HG03469 (cell line): ENCODE data around the gene GPR107.
"Not testable (repeated sequence)": the region's sequence is repeated elsewhere in the genome, so short reads cannot be mapped to it uniquely, and the experiment has no call there.

Experiments used
- ATAC-seq: cut with Tn5 transposase; IDR thresholded peaks from one replicate; pipeline ENCODE4 v1.9.1; 2021; ENCODE audit warnings: mild to moderate bottlenecking, moderate library complexity, moderate number of reproducible peaks; ENCODE audit not compliant: unreplicated experiment

The GPR107 gene

DNA sequence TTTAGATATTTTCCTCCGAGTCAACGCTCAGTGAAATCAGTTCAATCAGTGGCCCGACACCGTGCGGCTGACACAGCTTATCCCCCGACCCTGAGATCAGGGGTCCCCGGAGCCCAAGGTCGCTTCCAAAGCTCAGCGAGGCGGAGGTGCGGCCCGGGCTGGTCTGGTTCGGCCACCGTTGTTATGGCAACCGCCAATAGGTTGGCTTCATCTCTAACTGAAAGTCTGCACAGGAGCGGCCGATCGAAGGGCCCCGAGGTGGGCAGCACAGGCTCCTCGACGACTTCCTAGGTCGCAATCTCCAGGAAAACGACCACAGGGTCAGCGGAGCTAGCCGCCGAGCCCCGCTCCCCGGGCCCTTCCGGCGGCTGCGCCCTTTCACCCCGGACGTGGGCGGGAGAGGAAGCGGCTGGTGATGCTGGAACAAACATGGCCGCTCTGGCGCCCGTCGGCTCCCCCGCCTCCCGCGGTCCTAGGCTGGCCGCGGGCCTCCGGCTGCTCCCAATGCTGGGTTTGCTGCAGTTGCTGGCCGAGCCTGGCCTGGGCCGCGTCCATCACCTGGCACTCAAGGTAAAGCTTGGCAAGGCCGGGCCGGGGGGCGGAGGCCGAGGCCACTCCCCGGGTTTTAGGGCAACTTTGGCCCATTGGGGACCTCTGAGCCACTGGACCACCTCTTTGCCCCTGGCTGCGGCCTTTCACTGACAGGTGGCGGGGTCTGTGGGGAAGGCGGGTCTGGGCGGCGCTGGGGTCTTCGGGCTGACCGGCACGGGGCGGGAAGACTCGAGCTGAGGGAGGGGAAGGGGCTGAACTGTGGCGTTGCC, at the start of gene GPR107:
Gene GPR107, plus strand, starts transcription at position 403 of the 821 bp plus-strand sequence. Its CDS starts 27 bp downstream, at position 430.
- ATAC-seq, result no peak

DNA sequence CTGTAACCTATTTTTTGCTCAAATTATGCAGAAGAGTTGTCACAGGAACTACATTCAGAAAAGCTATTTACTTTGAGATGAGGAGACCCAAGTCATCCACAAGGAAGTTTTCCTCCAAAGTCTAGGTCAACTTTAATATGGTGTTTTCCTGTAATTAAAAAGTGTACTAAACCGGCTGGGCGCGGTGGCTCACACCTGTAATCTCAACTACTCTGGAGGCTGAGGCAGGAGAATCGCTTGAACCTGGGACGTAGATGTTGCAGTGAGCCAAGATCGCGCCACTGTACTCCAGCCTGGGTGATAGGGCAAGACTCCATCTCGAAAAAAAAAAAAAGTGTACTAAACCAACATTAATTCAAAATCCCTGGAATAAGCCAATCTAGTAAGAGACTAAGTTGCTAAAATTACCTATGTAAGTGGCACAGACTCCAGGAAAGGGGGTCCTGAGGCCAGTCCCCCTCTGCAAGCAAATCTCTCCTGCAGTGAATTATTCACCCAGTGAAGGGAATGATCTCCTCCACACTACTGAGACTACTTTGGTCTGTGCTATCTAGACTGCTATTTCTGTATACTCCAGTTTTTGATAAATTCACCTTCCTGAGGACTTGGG, 49.7 kb upstream of the GPR107 start:
- ATAC-seq, result no peak

DNA sequence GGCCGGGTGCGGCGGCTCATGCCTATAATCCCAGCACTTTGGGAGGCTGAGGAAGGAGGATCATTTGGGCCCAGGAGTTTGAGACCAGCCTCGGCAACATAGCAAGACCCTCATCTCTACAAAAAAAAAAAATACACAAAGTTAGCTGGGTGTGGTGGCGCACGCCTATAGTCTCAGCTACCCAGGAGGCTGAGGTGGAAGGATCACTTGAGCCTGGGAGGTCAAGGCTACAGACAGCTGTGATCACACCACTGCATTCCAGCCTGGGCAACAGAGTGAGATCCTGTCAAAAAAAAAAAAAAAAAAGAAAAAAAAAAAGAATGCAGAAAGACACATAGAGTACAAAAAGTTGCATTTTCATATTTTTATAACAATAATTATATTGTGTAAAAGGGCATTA, 46.8 kb upstream of the GPR107 start:
- not testable (repeated sequence) for ATAC-seq

DNA sequence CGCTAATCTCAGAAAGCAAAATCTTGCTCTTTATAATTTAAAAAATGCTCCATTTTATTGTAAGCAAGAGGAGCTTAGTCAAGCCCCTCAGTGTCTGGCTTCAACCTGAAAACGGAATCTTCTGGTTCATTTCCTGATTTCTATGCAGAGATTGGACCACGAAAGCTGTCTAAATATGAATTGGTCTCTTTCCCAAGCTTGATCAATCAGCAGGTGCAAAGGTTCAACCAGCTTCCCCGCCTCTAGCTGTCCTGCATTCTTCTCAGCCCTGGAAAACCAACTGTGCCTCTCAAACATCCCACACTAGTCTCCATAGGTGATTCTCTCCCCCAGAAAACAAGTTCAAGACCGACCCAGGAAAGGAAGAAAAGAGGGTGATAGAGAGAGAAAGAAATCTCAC, 45.2 kb upstream of the GPR107 start:
- ATAC-seq, result no peak

DNA sequence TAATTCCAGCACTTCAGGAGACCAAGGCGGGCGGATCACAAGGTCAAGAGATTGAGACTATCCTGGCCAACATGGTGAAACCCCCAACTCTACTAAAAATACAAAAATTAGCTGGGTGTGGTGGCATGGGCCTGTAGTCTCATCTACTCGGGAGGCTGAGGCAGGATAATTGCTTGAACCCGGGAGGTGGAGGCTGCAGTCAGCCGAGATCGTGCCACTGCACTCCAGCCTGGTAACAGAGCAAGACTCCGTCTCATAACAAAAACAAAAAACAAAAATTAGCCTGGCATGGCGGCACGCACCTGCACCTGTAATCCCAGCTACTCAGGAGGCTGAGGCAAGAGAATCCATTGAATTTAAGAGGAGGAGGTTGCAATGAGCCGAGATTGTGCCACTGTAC, 44.2 kb upstream of the GPR107 start:
- not testable (repeated sequence) for ATAC-seq

DNA sequence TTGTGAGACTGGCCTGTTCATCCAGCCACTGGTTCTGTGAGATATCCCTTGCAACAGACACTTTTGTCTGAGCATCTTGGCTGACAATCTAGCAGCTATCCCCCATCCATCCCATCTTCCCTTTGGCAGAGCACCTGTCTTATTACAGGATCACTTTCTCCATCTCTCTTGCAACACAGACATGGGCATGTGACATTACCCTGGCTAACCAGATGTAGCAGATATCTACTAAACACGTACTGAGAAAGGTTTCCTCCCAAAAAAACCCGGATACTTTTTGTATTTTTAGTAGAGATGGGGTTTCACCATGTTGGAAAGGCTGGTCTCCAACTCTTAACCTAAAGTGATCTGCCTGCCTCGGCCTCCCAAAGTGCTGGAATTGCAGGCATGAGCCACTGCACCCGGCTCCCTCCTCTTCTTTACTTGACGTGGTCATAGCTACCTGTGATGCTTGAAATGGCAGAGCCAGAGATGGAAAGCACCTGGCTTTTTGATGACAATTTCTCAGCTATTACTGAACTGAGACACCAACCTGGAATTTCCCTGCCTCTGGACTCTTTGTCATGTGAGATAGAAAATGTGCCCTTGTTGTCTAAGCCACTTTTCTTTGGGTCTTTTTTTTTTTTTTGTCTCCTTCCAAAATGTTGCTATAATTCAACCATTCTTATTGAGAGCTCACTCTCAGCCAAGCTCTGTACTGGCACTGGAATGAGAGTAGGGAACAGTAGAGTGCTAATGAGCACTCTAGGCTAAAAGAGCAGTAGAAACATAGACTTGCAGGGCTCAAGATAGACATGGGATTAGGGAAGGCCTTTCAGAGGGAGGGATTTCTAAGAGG, 43.3 kb upstream of the GPR107 start:
- ATAC-seq, result no peak

DNA sequence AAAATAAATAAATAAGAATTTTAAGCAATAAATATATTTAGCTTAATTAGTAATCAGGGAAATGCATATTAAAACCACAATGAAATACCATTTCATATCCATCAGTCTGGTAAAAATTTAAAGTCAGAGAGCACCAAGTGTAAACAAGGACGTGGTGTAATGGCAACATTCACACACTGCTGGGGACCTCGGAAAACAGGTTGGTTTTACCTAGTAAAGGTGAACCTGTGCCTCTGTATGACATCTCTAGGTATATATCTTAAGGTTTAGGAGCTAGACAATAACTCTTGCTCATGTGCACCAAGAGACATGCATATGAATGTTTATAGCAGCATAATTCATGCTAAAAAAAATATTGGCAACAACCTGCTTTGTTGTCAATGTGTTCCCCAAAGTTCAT, 40.4 kb upstream of the GPR107 start:
- ATAC-seq, result no peak

DNA sequence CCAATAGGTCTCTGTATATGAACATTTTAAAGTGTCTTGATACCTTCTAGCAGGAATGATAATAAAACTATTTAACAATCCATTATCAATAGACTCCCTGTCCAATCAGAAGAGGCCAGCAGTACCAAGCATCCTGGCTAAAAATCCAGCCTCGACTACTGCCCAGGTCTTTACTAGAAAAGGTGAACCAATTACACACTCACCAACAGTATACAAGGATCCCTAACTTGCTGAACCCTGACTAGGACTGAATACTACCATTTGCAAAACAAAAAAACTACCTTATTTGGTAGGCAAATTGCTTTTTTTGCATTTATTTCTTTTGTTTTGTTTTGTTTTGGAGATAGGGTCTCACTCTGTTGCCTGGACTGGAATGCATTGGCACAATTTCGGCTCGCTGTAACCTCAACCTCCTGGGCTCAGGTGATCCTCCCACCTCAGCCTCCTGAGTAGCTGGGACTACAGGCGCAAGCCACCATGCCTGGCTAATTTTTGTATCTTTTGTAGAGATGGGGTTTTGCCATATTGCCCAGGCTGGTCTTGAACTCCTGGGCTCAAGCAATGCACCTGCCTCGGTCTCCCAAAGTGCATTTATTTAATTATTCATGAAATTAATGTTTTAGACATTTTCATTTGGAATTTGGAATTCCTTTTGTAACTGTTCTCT, 38.2 kb upstream of the GPR107 start:
- ATAC-seq, result no peak

DNA sequence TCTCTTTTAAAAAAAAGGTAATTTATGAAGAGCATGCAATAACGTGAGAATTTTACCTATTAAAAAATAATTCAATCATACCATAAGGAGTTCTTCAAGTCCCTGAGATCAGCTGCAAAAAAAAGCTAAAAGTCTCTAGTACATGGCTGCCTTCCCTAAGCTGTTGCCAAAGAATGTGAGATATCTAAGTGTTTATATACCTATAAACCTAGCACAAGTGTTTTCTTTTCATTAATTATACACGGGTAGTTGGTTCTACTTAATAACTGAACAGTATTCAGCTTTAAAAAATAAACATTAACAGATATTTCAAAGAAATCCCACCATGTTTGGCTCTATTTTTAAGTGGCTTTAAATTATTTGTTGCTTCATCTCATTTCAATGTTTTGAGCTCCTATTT, 36.6 kb upstream of the GPR107 start:
- ATAC-seq, result no peak

DNA sequence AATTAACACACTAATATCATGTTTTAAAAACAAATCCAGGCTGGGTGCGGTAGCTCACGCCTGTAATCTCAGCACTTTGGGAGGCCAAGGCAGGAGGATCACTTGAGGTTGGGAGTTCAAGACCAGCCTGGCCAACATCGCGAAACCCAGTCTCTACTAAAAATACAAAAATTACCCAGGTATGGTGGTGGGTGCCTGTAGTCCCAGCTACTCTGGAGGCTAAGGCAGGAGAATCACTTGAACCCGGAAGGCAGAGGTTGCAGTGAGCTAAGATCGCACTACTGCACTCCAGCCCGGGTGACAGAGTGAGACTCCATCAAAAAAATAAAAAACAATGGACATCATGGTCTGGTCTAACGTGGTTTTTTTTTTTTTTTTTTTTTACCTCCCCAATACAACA, 36.2 kb upstream of the GPR107 start:
- not testable (repeated sequence) for ATAC-seq

DNA sequence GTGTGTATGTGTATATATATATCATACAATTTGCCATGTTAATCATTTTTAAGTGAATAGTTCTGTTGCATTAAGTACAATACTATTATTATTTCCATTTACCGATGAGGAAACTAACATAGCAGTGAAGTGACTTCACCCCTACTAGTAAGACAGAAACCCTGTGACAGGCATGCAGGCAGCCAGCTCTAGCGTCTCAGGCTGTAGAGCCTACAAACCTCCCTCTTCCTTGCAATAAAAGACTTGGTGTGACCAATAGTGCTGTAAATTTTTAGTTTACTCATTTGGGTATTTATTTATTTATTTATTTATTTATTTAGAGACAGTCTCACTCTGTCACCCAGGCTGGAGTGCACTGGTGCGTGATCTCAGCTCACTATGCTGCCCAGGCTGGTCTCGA, 35.4 kb upstream of the GPR107 start:
- ATAC-seq, result no peak

DNA sequence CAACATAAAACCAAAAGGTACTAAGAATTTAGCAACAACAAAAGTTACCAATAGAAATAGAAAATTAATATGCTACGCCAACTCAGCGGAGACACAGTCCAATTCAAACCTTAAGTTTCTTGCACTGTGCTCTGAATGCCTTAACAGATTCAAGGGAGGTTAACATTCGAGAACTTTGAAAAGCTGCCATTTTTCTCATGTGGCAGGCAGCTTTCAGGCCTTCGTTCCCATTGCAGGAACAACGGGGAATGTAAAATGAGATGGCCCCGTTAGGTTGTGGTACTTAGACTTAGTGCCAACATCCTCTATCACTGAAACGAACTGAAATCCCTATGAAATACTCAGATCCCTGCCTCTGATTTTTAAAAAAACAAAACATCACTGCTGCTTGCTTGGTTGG, 33.1 kb upstream of the GPR107 start:
- ATAC-seq, result no peak

DNA sequence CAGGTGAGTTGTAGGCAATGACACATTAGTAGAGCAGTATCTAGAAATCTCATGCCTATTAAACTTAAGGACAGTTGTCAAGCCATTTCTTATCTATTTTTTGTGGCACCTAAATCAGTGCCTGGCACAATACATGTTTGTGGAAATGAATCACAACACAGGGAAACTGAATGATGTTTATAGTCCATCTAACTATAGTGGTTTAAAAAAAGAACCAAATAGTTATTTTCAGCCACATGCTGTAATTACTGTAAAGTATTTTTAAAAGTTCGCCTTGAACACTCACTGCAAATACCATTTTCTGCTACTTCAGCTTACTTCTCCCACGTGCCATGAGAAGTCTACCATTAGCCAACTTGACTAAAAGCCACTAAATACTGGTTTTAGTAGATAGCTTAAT, 32.6 kb upstream of the GPR107 start:
- no peak for ATAC-seq

DNA sequence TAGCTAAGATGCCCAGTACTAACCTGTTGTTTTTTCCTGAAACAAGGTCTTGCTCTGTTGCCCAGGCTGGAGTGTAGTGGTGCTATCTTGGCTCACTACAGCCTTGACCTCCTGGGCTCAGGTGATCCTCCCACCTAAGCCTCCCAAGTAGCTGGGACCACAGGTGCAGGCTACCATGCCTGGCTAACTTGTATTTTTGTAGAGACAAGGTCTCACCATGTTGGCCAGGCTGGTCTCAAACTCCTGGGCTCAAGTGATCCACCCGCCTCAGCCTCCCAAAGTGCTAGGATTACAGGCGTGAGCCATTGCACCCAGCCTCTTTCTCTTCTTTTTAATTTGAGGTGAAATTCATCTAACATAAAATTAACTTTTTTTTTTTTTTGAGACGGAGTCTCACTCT, 31.9 kb upstream of the GPR107 start:
- not testable (repeated sequence) for ATAC-seq

DNA sequence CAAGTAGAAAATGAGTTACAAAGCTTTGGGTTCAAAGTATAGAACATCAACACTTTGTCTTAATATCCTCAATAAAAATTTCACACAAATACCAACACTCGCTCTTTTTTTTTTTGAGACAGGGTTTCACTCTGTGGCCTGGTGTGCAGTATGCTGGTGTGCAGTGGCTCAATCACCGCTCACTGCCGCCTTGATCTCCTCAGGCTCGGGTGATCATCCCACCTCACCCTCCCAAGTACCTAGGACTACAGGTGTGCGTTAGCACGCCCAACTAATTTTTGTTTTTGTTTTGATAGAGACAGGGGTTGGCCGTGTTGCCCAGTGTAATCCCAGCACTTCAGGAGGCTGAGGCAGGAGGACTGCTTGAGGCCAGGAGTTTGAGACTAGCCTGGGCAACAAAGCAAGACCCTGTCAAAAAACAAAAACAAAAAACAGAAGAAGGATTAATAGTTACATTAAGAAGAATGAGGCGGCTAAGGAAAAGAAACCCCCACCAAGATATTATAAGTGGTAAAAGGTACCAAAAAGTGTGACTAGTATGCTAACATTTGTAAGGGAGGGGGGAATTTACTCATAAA, 31.1 kb upstream of the GPR107 start:
- ATAC-seq, result no peak

DNA sequence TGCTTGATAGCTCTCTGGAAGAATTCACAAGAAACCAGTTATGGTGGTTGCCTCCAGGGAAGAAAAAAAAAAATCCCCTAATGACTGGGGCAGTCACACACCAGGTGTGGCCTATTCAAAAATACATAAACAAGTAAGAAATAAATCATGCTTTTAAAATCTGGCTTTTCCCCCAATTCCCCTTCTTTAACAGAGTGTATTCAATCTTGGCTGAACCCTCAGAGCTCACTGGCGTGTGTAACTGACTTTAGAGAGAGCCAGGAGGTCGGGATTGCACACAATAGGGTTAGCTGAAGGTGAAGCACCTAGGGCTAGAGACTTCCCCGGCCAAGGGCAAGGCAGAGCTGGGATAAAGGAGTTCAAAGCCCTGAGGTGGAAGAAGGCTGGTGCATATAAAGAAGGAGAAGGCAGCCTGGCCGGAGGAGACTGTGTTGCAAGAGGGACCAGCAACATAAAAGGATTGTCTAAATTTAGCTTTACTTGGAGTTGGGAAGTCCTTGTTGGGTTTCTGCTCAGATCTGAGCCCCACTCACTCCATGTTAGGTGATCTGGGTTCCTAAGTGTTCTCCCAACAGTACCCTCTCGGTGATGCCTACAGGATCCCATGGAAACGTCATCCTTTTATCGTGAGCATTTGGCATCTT, 30.4 kb upstream of the GPR107 start:
- ATAC-seq, result no peak

DNA sequence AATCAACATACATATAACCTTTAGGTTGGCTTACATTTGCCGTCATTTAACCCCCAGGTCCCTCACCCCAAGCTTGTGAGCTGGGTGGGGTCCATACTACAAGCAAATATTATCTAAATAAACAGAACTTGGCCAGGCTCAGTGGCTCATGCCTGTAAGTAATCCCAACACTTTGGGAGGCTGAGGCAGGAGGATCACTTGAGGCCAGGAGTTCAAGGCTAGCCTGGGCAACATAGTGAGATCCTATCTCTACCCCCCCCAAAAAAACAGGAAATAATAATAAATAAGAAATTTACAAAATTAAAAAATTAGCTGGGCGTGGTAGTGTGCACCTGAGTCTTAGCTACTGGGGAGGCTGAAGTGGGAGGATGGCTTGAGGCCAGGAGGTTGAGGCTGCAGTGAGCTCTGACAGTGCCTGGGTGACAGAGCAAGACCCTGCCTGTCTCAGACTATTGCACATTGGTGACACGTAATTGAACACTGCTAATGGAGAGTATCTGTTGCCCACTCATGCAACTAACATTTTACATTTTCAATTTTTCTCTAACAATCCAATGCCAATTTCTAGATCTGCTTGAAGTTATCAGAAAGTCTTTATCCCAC, 29.6 kb upstream of the GPR107 start:
- ATAC-seq, result no peak

DNA sequence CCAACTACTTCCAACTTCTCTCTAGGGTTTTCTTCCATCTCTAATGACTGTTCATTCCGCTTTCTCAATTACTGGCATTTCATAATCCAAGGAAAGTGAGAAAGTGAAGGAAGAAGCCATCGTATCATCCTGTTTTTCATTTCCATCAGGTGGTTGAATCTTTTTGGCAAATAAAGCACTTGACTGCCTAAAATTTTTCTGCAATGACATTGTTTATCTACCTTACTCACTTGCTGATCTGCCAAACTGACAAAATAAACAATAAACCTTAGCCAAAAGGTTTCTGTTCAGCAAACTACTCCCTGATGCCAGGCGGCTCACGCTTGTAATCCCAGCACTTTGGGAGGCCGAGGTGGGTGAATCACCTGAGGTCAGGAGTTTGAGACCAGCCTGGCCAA, 29.1 kb upstream of the GPR107 start:
- no peak for ATAC-seq

DNA sequence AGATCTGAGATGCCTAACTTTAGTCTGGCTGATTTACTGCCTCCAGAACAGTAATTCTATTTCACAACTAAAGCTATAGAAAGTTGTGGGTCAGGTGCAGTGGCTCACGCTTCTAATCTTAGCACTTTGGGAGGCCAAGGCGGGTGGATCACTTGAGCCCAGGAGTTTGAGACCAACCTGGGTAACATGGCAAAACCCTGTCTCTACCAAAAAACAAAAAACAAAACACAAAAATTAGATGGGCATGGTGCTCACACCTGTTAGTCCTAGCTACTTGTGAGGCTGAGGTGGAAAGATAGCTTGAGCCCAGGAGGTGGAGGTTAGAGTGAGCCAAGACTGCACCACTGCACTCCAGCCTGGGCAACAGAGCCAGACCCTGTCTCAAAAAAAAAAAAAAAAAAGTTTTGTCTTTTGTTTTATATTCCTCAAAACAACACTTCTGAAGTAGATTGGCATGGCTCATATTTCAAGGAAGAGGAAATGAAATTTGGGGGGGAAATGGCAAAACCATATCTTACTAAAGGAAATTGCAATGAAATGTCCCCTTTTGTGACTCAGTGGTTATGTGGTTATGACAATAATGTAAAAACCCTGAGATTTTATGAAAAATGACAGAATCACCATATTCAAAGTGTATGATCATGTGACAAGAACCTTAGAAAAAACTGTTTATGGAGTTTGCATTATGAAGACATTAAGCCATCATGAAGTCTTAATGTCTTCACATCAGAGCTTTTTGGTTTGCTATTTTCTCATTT, 26.9 kb upstream of the GPR107 start:
- ATAC-seq, result no peak
